ENCODE measurements around the gene ZNF146. TPM values are rescaled to one million over a fixed set of nuclear protein-coding genes. Genes with fewer than 3 reads are reported as not detected.
"Not testable (repeated sequence)": the region's sequence is repeated elsewhere in the genome, so short reads cannot be mapped to it uniquely, and the experiment has no call there.

ZNF146 gene
- total RNA-seq: 38.6 TPM
- long read RNA-seq, transcript ZNF146-202 (3 exons, 3,780 nt): minor isoform, 15 of 61 reads
- long read RNA-seq, transcript ZNF146-201 (4 exons, 3,326 nt): major isoform, 29 of 61 reads
- long read RNA-seq, partial matches to known transcripts: 0 of 61 reads
- long read RNA-seq, other reads (novel, unspliced or antisense): 16 of 61 reads

DNA sequence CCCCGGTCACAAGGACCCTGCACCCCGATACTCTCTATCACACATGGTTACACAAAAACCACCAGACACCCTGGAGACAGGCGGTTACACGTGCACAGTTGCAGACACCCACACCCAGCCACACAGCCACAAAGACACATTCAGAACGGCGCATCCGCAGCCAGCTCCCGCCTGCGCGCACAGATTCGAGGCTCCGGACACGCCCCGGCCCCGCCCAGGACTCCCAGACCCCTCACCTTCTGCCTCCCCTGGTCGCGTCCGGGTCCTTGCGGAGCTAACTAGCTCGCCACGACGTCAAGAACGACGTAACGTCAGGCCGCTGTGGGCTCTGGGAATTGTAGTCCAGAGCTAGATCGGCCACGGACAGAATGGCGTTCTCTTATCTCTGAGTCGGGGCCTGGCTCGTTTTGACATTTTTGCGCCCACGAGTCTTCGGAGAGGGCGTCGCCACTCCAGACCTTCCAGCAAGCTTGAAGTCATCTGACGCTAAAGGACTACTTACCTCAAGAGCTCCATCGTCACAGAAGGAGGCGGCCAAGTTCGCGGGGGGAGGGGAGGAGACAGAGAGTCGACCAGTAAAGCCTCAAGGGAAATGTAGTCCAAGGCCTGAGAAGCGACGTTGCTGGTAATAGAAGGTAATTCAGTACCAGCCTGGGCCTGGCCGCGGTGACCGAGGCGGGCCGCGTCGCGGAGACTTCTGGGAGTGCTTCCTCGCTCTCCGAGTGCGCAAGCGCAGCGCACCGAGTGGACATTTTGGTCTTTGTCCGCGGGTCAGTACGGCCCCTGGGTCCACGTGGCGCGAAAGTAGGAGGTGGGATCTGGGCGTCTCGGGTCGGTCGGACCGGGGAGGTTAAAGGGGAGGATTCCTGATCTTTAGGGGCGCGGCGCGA lies at the start of gene ZNF146, which contains the start of gene ZNF565:
Gene ZNF146, plus strand, starts transcription at position 721 of the 890 bp plus-strand sequence. CDS start 21,335 bp downstream, outside the sequence.
Gene ZNF565, minus strand, starts transcription at position 280 of the 890 bp plus-strand sequence. CDS start 12,680 bp downstream, outside the sequence.
- DNase-seq (ENCODE audit: low spot score): peak; percentile 99
- intact Hi-C loops (cut with DNase I): loop anchor here (10.0 kb wide), 2 partner anchors 210 to 270 kb away; partner anchors contain the start of gene ZNF566

DNA sequence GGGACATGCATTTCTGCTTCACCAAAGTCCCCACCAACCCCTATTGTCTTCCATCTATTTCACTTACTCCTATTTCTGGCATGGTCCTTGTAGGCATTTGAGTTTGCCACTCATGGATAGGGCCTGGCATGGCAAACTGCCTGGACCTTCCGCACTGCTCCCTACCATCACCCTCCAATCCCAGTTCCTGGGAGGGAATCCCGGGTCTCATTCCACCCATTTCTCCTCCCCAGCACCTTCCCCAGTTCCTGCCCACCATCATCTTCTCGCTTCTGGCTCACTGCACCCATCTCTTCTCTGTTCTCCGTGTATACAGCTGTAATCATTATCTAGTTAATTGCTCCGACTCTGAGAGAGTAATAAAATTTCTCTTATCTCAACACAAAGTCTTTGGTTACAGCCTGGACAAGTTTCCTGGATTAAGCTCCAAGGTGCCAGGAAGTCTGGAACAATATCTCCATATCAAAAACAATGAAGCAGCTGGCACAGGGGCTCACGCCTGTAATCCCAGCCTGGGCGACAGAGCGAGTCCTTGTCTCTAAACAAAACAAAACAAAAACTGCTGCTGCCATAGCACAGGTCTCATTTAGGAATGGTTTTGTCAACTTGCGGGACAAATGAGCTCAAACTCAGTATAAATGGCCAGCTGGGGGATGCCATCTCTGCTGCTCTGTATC lies 45.7 kb upstream of the ZNF146 start:
- DNase-seq (ENCODE audit: low spot score): no peak
- intact Hi-C loops (cut with DNase I): no loop called here

DNA sequence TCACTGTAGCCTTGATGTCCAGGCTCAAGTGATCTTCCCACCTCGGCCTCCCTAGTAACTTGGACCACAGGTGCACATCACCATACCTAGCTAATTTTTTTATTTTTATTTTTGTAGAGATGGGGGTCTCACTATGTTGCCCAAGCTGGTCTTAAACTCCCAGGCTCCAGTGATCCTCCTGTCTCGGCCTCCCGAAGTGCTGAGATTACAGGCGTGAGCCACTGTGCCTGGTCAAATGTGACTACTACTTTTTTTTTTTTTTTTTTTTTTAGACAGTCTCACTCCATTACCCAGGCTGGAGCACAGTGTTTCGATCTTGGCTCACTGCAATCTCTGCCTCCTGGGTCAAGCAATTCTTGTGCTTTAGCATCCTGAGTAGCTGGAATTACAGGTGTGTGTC lies 42.1 kb upstream of the ZNF146 start:
- no peak for DNase-seq (ENCODE audit: low spot score)
- intact Hi-C loops (cut with DNase I): loop anchor here (5.0 kb wide), 1 partner anchor 116 kb away; no protein-coding TSS in a partner anchor

DNA sequence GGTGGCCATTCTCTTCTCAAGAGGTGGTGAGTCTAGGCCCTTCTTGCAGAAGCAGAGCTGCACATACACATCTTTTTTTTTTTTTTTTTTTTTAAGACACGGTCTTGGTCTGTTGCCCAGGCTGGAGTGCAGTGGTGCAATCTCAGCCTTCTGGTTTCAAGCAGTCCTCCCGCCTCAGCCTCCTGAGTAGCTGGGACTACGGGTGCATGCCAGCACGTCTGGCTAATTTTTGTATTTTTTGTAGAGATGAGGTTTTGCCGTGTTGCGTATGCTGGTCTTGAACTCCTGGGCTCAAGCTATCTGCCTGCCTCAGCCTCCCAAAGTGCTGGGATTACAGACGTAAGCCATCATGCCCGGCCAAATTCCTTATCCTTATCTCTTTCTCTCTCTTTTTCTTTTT lies 41.1 kb upstream of the ZNF146 start:
- intact Hi-C loops (cut with DNase I): loop anchor here (5.0 kb wide), 1 partner anchor 117 kb away; no protein-coding TSS in a partner anchor
- DNase-seq (ENCODE audit: low spot score): not testable (repeated sequence)

DNA sequence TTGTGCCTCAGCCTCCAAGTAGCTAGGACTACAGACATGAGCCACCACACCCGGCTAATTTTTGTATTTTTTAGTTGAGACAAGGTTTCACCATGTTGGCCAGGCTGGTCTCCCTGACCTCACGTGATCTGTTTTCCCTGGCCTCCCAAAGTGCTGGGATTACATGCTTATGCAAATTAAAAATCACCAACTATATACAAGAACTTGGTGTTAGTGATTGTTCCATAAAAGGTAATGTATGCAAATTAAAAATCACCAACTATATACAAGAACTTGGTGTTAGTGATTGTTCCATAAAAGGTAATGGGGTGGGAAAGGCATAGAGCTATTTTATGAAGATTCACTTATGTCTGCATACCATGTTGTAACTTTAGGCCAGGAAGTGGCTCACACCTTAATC lies 35.8 kb upstream of the ZNF146 start:
- intact Hi-C loops (cut with DNase I); DNase-seq (ENCODE audit: low spot score): not testable (repeated sequence)

DNA sequence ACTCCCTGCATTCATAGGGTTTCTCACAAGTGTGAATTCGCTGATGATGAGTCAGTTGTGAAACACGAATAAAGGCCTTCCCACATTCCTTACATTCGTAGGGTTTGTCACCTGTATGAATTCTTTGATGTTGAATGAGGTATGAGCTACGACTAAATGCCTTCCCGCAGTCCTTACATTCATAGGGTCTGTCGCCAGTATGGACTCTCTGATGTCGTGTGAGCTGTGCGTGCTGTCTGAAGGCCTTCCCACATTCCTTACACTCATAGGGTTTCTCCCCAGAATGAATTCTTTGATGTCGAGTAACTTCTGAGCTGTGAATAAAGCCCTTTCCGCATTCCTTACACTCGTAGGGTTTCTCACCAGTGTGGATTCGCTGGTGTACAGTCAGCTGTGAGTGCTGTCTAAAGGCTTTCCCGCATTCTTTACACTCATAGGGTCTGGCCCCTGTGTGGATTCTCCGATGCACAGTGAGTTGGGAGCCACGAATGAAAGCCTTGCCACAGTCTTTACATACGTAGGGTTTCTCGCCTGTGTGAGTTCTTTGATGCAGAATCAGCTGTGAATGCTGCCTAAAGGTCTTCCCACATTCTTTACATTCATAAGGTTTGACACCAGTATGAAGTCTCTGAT lies 32.2 kb upstream of the ZNF146 start:
- intact Hi-C loops (cut with DNase I): no loop called here
- DNase-seq (ENCODE audit: low spot score): no peak

DNA sequence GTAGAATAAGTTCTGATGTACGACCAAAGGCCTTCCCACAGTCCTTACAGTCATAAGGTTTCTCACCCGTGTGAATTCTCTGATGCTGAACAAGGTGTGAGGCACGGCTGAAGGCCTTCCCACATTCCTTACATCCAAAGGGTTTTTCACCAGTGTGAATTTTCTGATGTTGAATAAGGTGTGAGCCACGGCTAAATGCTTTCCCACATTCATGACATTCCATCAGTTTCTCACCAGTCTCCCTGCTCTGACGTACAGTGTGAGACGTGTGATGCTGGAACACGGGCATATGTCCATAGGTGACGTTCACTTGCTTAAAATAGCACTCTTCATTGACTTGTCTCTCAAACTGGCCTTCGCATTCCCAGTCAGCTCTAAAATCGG lies 31.7 kb upstream of the ZNF146 start:
- DNase-seq (ENCODE audit: low spot score): no peak
- intact Hi-C loops (cut with DNase I): no loop called here

DNA sequence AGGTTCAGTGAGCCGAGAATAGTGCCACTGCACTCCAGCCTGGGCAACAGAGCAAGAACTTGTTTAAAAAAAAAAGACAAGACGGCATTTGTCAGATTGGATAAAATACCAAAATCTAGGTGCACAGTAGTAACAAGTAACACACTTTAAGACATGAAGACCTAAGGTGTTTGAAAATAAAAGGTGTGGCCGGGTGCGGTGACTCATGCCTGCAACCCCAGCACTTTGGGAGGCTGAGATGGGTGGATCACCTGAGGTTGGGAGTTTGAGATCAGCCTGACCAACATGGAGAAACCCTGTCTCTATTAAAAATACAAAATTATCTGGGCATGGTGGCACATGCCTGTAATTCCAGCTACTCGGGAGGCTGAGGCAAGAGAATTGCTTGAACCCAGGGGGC lies 28.2 kb upstream of the ZNF146 start:
- intact Hi-C loops (cut with DNase I); DNase-seq (ENCODE audit: low spot score): not testable (repeated sequence)

DNA sequence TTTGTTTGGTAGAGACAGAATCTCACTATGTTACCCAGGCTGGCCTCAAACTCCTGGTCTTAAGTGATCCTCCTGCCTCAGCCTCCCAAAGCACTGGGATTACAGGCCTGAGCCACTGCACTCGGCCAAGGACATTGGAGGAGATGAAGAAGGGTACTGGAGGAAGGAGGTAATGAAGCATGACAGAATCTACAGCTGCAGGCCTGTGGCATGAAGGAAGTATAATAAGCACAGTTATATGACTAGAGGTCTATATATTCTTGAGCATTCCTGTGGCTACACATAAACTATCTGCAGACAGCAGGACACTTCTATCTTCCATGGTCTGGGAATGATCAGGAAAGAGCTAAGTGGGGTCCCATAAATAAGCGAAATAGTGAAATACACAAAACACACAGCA lies 18.7 kb upstream of the ZNF146 start:
- intact Hi-C loops (cut with DNase I): no loop called here
- DNase-seq (ENCODE audit: low spot score): no peak

DNA sequence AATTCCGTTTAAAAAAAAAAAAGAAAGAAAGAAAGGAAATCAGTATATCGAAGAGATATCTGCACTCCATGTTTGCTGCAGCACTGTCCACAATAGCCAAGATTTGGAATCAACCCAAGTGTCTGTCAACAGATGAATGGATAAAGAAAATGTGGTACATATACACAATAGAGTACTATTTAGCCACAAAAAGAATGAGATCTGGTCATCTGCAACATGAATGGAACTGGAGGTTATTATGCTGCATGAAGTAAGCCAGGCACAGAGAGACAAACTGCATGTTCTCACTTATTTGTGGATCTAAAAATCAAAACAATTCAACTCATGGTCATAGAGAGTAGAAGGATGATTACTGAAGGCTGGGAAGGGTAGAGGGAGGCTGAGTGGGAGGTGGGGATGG lies 16.8 kb upstream of the ZNF146 start:
- no peak for DNase-seq (ENCODE audit: low spot score)
- intact Hi-C loops (cut with DNase I): no loop called here

DNA sequence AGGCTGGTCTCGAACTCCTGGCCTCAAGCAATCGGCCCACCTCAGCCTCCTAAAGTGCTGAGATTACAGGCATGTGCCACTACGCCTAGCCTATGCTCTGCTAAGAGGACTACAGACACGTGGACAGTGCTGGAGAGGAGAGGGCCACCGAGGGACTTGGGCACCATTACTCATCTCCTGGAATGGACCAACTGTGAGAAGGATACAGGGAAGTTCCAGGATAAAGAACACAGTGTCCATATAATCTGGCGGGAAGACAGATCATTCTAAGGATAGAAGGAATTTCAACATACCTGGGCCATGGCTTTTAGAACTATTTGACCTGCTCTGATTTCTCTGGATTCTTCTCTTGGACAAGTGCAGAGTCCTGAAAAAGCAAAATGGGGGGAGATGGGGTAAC lies 13.2 kb upstream of the ZNF146 start:
- DNase-seq (ENCODE audit: low spot score): no peak
- intact Hi-C loops (cut with DNase I): no loop called here

DNA sequence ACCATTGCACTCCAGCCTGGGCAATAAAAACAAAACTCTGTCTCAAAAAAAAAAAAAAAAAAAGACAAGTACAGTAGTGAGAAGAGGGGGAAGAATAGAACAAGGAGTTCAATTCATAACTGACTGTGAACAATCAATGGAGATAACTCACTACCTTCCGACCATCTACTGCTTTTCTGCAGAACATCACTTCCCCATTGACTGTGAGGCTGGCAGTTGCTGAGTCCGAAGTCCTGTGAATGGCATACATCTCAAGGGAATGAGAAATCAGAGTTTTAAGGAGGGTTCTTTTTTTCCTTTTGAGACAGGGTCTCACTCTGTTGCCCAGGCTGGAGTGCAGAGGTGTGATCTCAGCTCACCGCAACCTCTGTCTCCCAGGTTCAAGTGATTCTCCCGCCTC lies 11.6 kb upstream of the ZNF146 start:
- intact Hi-C loops (cut with DNase I): no loop called here
- no peak for DNase-seq (ENCODE audit: low spot score)

DNA sequence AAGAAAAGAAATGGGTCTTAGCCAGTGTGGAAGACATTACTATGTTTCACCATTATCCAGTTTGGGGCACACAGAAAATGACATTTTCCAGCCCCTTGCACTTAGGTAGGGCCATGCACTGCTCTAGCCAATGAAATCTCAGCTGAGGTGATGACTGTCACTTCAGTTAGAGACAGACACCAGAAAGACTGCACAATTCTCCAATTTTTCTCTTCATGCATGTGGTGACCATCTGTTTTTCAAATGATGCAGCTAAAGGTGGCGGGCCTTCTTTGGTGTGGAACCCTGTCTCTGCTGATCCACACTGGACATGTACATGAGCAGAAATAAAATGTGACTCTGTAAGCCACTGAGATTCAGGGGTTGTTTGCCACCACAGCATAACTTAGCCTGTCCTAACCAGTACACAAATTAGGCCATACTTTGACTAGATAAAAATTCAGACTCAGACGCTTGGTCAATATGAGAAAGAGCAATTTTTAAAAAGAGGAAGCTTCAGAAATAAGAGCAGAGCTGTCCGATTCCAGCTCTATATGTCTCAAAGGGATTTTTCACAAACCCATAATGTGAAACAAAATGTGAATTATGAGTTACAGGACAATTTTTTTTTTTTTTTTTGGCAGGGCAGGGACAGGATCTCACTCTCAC lies 7.2 kb upstream of the ZNF146 start:
- intact Hi-C loops (cut with DNase I): no loop called here
- no peak for DNase-seq (ENCODE audit: low spot score)

DNA sequence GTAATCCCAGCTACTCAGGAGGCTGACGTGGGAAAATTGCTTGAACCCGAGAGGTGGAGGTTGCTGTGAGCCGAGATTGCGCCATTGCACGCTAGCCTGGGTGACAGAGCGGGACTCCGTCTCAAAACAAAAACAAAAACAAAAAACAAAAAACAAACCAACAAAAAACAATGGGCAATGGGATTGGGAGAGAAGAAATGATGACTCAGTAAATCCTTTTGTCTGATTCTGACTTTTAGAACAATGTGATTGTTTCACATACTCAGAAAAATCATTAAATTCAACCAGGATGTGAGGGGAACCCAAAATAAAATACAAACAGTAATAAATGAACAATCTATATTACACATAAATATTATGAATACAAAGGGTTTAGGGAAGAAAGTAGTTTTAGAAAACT lies 5.5 kb upstream of the ZNF146 start:
- intact Hi-C loops (cut with DNase I): no loop called here

DNA sequence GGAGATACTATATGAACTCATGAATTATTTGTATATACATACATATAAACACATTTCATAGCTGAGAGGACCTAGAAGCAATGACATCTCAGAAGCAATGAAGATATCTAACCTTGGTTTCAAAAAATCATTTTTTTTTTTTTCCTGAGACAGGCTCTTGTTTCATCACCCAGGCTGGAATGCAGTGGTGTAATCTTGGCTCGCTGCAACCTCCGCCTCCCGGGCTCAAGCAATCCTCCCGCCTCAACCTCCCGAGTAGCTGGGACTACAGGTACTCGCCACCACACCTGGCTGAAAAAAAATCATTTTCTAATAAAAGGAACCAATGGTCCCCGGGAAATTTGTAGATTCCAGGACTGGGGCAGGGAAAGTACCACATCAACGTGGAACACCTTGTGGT lies 4.4 kb upstream of the ZNF146 start:
- intact Hi-C loops (cut with DNase I): loop anchor here (10.0 kb wide), 2 partner anchors 214 to 274 kb away; partner anchors contain the start of gene ZNF566
- no peak for DNase-seq (ENCODE audit: low spot score)

More for the DNA sequence above, 5.5 kb upstream of the ZNF146 start:
- DNase-seq (ENCODE audit: low spot score): no peak

DNA sequence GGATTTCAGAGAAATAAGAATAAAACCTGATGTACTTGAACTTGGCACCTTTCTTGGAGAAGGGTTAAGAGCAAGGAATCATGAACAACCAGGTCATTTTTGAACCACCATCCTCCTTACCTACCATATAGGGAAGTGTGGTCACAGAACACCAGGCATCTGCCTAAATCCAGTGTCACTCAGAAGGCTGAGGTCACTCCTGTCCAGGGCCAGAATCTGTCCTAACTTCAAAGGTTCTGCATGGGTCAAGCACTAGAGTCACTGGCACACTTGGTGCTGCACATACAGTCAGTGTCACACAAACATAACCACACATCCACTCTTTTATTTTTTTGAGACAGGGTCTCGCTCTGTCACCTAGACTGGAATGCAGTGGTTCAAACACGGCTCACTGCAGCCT lies 2.0 kb upstream of the ZNF146 start:
- intact Hi-C loops (cut with DNase I): loop anchor here (10.0 kb wide), 2 partner anchors 212 to 272 kb away; partner anchors contain the start of gene ZNF566
- DNase-seq (ENCODE audit: low spot score): no peak

DNA sequence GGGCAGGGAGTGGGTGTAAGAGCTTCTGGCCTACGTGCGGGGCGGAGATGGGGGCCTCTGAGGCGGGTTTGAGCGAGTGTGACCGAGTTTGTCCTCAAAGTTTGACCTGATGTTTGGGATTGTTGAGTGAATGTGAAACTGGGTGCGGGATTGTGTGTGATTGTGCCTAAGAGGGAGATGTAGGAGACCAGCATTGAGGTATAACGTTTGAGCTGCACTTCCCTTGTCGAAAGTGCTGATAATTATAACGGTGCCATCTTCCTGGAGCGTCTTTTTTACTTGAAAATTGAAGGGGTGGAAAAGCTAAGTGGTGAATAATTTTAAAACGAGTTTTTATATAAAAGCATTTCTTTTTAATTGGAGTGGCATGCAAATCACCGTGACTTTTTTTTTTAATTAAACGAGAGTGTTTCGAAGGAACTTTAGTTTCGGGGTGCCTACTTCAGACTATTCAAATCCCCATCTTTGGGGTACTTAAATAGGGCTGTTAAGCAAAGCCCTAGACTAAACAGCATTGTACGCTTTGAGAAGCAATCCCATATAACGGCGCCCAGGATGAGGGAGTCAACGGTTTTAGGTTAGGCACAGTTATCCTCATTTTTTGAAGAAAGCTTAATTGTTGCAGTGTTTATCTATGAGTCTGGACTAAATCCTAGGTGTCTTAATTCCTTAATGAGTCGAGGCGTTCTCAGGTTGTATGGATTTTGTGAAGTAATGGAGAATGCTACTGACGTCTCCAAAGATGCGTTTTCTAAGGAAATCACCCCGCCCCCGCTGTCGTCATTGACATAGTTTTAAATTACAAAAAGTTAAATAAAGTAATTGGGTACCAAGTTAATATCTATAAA lies 594 bp downstream of the ZNF146 start:
- DNase-seq (ENCODE audit: low spot score): no peak
- intact Hi-C loops (cut with DNase I): loop anchor here (10.0 kb wide), 2 partner anchors 209 to 269 kb away; partner anchors contain the start of gene ZNF566

DNA sequence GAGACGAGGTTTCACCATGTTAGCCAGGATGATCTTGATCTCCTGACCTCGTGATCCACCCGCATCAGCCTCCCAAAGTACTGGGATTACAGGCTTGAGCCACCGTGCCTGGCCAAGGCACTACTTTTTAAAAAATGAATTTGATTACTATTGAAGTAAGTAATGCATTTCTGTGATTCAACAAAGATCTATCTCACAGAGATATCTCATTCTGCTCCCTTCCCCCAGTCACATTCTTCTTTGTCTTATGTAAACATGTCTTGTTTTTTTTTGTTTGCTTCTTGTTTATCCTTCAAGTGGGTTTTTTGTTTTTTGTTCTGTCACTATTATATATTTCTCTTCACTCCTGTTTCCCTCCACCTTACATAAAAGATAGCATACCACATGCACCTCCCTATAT lies 6.6 kb downstream of the ZNF146 start:
- no peak for DNase-seq (ENCODE audit: low spot score)
- intact Hi-C loops (cut with DNase I): no loop called here

Data from cardiac septum (tissue), 1 donor.